ENCODE data around the gene PTPRG.

Gene PTPRG

GRCh38 chr3:62203152-62203551 is 641.8 kb downstream of the PTPRG start:
- DNase-seq (ENCODE audit: low read depth in 1 of 2, low spot score in 1 of 2) = no peak

DNA sequence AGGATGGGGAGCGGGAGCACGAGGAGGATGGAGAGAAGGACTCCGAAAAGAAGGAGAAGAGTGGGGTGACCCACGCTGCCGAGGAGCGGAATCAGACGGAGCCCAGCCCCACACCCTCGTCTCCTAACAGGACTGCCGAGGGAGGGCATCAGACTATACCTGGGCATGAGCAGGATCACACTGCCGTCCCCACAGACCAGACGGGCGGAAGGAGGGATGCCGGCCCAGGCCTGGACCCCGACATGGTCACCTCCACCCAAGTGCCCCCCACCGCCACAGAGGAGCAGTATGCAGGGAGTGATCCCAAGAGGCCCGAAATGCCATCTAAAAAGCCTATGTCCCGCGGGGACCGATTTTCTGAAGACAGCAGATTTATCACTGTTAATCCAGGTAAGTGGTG is 642.2 kb downstream of the PTPRG start:
- DNase-seq (ENCODE audit: low read depth in 1 of 2, low spot score in 1 of 2) = no peak

- no peak for DNase-seq (ENCODE audit: low read depth in 1 of 2, low spot score in 1 of 2)
Observed at GRCh38 chr3:62207197-62207596, 645.8 kb downstream of the PTPRG start.

DNA sequence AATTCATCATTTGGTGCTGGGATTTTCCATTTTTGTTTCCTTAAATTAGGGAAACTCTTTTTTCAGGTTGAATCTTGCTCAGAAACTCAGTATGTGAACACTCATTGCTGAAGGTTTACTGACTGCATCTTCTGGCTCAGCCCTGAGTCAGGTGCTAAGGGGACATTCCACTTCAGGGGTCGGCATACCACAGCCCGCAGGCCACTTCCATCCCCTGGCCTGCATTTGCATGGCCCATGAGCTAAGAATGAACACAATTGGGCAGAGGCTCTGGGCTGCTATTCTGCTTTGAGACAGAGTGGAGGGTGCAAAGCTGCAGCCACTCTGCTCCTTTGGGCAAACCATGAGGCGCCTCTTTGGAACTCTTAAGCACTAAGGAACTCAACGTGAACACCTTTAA is 647.0 kb downstream of the PTPRG start:
- no peak for DNase-seq (ENCODE audit: low read depth in 1 of 2, low spot score in 1 of 2)

DNA sequence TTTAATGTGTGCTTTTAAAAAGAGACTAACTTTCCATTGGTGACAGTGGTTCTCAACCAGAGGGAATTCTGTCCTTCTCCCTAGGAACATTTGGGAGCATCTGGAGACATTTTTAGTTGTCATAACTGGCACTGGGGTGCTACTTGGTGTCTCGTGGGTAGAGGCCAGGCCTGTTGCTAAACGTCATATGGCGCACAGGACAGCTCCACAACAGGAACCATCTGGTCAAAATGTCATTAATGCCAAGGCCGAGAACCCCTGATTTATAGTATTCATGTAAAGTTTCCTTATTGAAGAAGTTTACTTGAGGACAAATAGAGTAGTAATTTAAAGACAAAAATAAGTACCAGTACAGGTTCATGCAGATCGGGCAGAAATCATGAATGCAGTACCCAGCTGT is 647.7 kb downstream of the PTPRG start:
- DNase-seq (ENCODE audit: low read depth in 1 of 2, low spot score in 1 of 2) = no peak

DNA sequence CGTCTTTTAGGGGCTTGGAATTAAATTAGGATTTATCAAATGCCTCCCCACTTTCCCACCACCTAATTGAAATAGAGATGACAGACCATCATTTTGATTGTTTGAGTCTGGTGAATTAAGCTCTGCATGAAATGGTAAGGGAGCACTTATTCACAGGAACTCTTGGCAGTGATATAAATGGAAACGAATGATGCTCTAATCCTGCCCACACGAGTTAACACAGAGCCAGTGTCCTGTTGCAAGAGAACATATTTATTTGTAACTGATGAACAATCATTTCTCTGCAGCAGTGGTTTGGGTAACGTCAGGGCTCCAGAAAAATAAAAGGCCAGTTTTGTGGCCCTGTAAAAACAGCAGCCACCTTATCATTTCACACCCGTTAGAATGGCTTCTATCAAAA is 648.6 kb downstream of the PTPRG start:
- no peak for DNase-seq (ENCODE audit: low read depth in 1 of 2, low spot score in 1 of 2)

DNA sequence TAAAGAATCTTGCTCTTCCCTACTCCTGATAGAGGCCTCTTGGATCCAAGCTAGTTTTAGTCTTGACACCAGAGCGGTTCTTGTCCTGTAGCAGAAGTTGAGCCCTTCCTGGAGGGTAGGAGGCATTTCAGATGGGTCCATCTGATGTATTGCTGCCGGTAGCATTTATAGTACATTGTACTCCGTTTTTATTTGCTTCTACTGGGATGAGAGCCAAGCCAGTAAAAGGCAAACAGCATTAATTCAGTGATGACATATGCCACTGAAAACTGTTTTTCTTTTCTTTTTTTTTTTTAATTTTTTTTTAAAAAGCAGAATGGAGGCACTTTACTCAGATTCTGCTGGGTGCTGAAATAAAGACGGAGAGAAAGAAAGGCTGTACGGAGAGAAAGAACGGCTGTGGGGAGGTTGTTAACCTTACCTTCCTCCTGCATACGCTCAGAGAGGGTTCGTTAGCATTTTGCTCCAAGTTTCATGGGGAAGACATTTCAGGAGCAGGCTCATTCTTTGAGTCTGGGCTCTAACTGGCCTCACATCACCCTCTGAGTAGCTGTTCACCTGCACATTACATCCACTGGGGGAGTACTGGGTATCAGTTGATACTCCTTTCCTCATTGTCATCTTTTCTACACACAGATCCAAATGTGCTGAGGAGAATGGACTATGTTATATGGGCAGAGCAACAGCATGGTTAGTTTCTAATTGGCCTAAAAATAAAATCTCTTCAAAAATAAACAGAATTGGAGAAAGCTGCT is 650.5 kb downstream of the PTPRG start:
- no peak for DNase-seq (ENCODE audit: low read depth in 1 of 2, low spot score in 1 of 2)

DNA sequence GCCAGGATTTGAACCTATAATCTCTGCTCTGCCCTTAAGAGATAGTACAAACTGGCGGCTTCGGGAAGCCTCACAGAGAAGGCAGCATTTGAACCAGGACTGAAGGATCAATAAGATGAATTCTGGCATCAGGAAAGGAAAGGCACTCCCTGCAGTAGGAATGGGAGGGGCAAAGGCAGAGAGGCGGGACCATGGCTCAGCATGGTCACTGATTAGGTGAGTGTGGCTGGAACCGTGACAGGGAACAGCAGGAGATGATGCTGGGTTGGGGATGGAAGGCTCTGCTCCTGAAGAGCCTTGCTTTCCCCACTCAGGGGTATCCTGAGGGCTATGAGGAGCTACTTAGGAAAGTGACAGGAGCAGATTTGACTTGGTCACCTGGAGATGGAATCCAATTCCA is 653.5 kb downstream of the PTPRG start:
- no peak for DNase-seq (ENCODE audit: low read depth in 1 of 2, low spot score in 1 of 2)

DNA sequence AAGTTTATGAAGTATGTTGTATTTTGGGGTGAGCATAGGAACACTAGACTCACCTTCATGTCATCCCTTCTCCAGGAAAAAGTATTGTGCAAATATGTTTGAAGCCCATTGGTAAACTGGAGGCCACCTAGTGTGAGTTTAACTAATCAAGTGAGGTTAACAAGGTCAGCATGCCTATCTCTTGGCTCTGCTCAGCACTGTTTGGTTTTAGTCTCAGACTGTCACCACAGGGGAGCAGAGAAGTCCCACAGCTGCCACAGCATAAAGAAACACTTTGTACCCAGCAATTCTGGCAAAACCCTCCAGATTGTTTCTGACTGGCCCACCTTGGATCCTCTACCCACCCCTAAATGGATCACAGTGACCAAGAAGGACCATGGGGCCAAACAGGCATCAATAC is 659.2 kb downstream of the PTPRG start:
- DNase-seq (ENCODE audit: low read depth in 1 of 2, low spot score in 1 of 2) = no peak

GRCh38 chr3:62225051-62225450 is 663.7 kb downstream of the PTPRG start:
- DNase-seq (ENCODE audit: low read depth in 1 of 2, low spot score in 1 of 2) = no peak

GRCh38 chr3:62226601-62227339 is 665.4 kb downstream of the PTPRG start:
- DNase-seq (ENCODE audit: low read depth in 1 of 2, low spot score in 1 of 2) = no peak

GRCh38 chr3:62228467-62228866 is 667.1 kb downstream of the PTPRG start:
- DNase-seq (ENCODE audit: low read depth in 1 of 2, low spot score in 1 of 2) = no peak

DNA sequence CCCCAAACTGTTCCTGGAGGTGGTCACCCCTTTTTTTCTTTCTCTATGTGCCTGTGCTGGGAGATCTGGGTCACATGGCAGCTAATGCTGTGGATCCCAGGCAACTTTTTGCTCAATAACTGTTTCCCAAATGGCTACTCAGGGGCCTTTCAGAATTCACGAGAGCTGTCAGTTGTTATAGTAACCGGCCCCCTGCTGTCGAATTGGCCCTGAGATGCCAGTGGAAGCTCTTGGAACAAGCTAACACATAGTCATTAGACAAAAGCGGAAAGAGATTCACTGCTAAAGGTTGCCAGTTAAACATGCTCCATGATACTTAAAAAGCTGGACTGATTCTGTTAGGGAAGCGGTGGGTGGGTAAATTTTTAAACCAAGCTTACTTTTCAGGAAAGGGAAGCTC is 667.8 kb downstream of the PTPRG start:
- no peak for DNase-seq (ENCODE audit: low read depth in 1 of 2, low spot score in 1 of 2)

DNA sequence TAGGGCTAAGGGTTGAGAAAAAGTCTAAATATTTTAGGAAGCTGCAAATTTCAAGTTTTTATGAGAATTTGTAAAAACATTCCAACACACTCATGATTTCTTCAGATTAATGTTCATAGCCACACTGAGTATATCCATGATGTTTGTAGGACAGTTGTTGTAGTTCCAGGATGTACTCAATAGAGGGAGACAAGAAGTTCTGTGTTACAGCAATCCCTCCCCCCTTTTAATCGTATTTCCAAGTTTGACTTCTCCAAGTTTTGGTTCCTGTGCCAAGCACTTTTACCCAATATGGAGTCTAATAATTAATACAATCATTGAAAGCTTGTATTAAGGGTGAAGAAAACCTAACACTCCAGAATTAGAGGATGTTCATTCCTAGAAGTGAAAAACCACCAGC is 668.5 kb downstream of the PTPRG start:
- DNase-seq (ENCODE audit: low read depth in 1 of 2, low spot score in 1 of 2) = no peak

DNA sequence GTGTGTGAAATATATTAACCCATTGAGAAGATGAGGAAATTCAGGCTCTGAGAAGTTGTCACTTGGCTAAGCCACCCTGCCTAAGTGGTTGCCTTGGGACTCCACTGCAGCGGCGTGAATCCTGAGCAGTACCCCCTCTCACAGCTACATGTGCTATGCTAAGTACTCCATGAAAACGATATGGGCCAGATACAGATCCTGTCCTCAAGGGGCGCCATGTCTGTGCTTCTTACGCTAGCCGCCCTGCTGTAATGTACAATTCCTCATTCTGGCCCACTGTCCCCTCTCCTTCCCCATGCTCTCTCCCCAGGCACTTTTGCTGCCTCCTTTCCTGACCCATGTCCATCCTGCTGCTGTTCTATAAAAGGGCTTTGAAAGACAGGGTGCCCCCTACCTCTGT is 671.7 kb downstream of the PTPRG start:
- no peak for DNase-seq (ENCODE audit: low read depth in 1 of 2, low spot score in 1 of 2)

- no peak for DNase-seq (ENCODE audit: low read depth in 1 of 2, low spot score in 1 of 2)
Observed at GRCh38 chr3:62236016-62236415, 674.6 kb downstream of the PTPRG start.

GRCh38 chr3:62237286-62237948 is 676.0 kb downstream of the PTPRG start:
- no peak for DNase-seq (ENCODE audit: low read depth in 1 of 2, low spot score in 1 of 2)

GRCh38 chr3:62238003-62238402 is 676.6 kb downstream of the PTPRG start:
- DNase-seq (ENCODE audit: low read depth in 1 of 2, low spot score in 1 of 2) = no peak

DNA sequence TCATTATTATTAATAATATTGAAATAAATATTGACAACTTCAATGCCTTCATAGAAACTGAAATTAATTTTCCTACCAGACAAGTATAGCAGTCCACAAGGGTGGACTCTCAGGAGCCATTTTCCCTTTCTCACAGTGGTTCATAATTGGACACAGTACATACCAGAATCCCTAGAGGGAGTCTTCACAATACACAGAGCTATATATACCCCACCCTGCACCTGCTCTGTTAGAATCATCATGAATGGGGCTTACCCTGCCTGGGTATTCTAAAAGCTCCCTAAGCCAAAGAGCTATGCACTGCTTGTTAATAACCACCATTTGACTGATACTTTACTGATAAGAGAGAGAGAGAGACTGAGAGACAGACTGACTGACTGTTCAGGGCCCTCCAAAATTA is 677.1 kb downstream of the PTPRG start:
- no peak for DNase-seq (ENCODE audit: low read depth in 1 of 2, low spot score in 1 of 2)

GRCh38 chr3:62241279-62241678 is 679.9 kb downstream of the PTPRG start:
- no peak for DNase-seq (ENCODE audit: low read depth in 1 of 2, low spot score in 1 of 2)

- DNase-seq (ENCODE audit: low read depth in 1 of 2, low spot score in 1 of 2) = no peak
Observed at GRCh38 chr3:62242831-62243509, 681.6 kb downstream of the PTPRG start.

DNA sequence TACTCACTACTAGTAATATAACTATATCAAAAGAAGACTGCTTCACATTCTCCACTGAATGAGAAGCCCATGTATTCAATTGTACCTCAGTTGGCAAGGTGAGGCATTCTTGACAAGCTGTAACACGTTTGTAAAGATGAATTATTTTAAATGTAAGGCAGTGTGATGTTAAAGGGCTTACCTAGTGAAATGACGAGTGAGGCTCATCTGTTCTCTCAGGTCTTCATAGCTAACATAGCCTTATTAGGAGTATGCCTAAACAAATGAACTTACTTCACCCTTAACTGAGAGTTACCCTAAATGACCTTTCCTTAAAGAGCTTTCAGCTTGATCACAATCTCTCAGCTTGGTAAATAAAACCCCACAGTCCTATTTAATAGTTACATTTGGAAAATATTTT is 684.7 kb downstream of the PTPRG start:
- DNase-seq (ENCODE audit: low read depth in 1 of 2, low spot score in 1 of 2) = no peak
